ENCODE results near the gene PRUNE2.

Gene PRUNE2

GRCh38 chr9:76887003-76887821, 18.7 kb downstream of the PRUNE2 start:
- DNase-seq (ENCODE audit: low read depth): no peak
- no peak overlapping the region for H3K4me3 ChIP-seq (ENCODE audit: control insufficient read depth, low read depth, low read length)
- no peak for TF ChIP-seq CTCF (IDR thresholded peaks at IDR 0.05; ENCODE audit: control insufficient read depth, insufficient read depth, low read depth, low read length, missing control alignments)

- no peak for DNase-seq (ENCODE audit: low read depth)
- no peak overlapping the region for H3K4me3 ChIP-seq (ENCODE audit: control insufficient read depth, low read depth, low read length)
- TF ChIP-seq CTCF (IDR thresholded peaks at IDR 0.05; ENCODE audit: control insufficient read depth, insufficient read depth, low read depth, low read length, missing control alignments): no peak
Observed at GRCh38 chr9:76886318-76886717, 19.6 kb downstream of the PRUNE2 start.

- DNase-seq (ENCODE audit: low read depth): no peak
- no peak overlapping the region for H3K4me3 ChIP-seq (ENCODE audit: control insufficient read depth, low read depth, low read length)
- no peak for TF ChIP-seq CTCF (IDR thresholded peaks at IDR 0.05; ENCODE audit: control insufficient read depth, insufficient read depth, low read depth, low read length, missing control alignments)
Observed at GRCh38 chr9:76884823-76885222, 21.1 kb downstream of the PRUNE2 start.

GRCh38 chr9:76883341-76883855, 22.5 kb downstream of the PRUNE2 start:
- no peak for DNase-seq (ENCODE audit: low read depth)
- no peak overlapping the region for H3K4me3 ChIP-seq (ENCODE audit: control insufficient read depth, low read depth, low read length)
- TF ChIP-seq CTCF (IDR thresholded peaks at IDR 0.05; ENCODE audit: control insufficient read depth, insufficient read depth, low read depth, low read length, missing control alignments): no peak

GRCh38 chr9:76882686-76883085, 23.2 kb downstream of the PRUNE2 start:
- TF ChIP-seq CTCF (IDR thresholded peaks at IDR 0.05; ENCODE audit: control insufficient read depth, insufficient read depth, low read depth, low read length, missing control alignments): no peak
- DNase-seq (ENCODE audit: low read depth): no peak
- no peak overlapping the region for H3K4me3 ChIP-seq (ENCODE audit: control insufficient read depth, low read depth, low read length)

GRCh38 chr9:76880210-76880609, 25.7 kb downstream of the PRUNE2 start:
- no peak for TF ChIP-seq CTCF (IDR thresholded peaks at IDR 0.05; ENCODE audit: control insufficient read depth, insufficient read depth, low read depth, low read length, missing control alignments)
- no peak overlapping the region for H3K4me3 ChIP-seq (ENCODE audit: control insufficient read depth, low read depth, low read length)
- no peak for DNase-seq (ENCODE audit: low read depth)
